Kidney epithelial cell (primary cell): ENCODE data around the gene AMOTL1. TPM values are rescaled to one million over a fixed set of nuclear protein-coding genes. Genes with fewer than 3 reads are reported as not detected.
"Not testable (repeated sequence)": the region's sequence is repeated elsewhere in the genome, so short reads cannot be mapped to it uniquely, and the experiment has no call there.

Source experiments
- DNase-seq: peaks from one replicate; pipeline ENCODE4 v3.0.0-alpha.2; 2010; ENCODE audit warnings: low read depth
- H3K27me3 ChIP-seq: 2 replicates; pipeline ENCODE4 v1.6.0; 2011; ENCODE audit warnings: low read length; ENCODE audit not compliant: control insufficient read depth, insufficient read depth
- H3K36me3 ChIP-seq: 2 replicates; pipeline ENCODE4 v1.5.1; 2011; ENCODE audit warnings: low read length; ENCODE audit not compliant: control insufficient read depth, insufficient read depth
- H3K4me3 ChIP-seq: 2 replicates; pipeline ENCODE4 v1.5.1; 2011; ENCODE audit warnings: low read depth, mild to moderate bottlenecking, control low read depth, low read length
- total RNA-seq: library from RNA; depleted of rRNA; stranded (reverse); fragments of >200 nt; gene quantifications from 2 replicates; pipeline ENCODE4 v1.2.3, GENCODE V29; 2015
- TF ChIP-seq, protein P1 (sequence below): IDR thresholded peaks from 2 replicates; pipeline ENCODE4 v1.5.1; 2011; ENCODE audit warnings: mild to moderate bottlenecking, moderate library complexity, low read length, control low read depth, inconsistent platforms; ENCODE audit not compliant: insufficient read depth, poor library complexity, severe bottlenecking

AMOTL1 gene
- total RNA-seq, 1 donor from 2014 or later: 48.8 TPM

DNA sequence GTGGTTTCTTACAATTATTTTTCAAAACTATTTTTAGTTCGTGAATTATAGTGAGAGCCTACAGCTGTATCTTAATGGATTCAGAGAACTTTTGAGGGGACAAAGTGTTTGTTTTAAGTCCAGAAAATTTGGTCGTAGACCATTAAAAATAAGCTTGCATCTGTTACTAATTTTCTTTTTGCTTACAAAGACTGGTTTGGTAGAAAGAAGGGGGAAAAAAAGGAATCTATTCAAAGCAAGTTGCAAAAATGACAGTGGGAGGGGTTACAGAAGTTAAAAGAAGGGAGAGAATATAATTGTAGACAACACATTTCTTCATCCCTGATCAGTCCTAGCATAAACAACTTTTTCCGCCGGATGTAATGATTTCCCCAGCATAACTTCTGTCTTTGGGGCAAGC, 72.1 kb downstream of the AMOTL1 start:
- H3K27me3 ChIP-seq: no peaks in the 10 kb centered on the region
- TF ChIP-seq, protein P1, sequence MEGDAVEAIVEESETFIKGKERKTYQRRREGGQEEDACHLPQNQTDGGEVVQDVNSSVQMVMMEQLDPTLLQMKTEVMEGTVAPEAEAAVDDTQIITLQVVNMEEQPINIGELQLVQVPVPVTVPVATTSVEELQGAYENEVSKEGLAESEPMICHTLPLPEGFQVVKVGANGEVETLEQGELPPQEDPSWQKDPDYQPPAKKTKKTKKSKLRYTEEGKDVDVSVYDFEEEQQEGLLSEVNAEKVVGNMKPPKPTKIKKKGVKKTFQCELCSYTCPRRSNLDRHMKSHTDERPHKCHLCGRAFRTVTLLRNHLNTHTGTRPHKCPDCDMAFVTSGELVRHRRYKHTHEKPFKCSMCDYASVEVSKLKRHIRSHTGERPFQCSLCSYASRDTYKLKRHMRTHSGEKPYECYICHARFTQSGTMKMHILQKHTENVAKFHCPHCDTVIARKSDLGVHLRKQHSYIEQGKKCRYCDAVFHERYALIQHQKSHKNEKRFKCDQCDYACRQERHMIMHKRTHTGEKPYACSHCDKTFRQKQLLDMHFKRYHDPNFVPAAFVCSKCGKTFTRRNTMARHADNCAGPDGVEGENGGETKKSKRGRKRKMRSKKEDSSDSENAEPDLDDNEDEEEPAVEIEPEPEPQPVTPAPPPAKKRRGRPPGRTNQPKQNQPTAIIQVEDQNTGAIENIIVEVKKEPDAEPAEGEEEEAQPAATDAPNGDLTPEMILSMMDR: no peak
- DNase-seq: no peak
- no peak overlapping the region for H3K4me3 ChIP-seq
- peaks cover 3% of the 10 kb centered on the region for H3K36me3 ChIP-seq

DNA sequence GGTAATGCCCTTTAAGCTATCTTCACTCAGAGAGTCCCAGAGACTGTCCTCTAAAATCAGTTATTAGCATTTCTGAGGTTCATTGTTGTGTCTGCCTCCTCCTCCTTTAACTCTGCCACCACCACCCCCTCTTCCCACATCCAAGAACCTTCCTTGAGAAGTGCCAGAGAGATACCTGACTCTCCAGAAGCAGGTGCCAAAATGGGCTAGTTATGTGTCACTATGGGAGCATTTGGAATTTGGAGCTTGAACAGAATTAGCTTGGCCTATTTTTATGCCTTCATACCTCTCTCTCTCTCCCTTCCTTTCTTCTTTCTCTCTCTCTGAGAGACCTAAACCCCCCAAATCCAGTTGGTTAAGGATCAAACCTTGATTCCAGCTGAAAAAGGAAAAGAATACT, 75.9 kb downstream of the AMOTL1 start:
- peaks cover 2% of the 10 kb centered on the region for H3K36me3 ChIP-seq
- no peak for DNase-seq
- H3K4me3 ChIP-seq: no peak overlapping the region
- H3K27me3 ChIP-seq: no peaks in the 10 kb centered on the region
- TF ChIP-seq, protein P1: no peak

DNA sequence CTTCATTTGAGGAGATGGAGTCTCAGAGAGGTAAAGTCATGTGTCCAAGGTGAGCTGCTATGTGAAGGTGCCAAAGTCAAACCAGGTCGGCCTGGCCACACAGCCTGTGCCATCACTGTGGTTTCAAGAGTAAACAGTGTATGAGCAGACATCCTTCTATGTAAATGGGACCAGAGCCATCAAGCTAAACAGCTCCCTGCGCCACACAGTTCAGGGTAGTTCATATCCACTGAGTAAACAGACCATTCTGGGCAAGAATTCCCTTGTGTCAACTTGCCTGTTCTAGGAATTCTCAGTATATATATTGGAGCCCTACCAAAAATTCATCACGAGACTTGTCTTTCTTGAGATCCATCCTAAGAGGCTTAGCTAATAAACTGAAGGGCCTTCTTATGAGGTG, 77.5 kb downstream of the AMOTL1 start:
- Histone ChIP-seq H3K4me3 (no peak overlapping the region), H3K36me3 (no peaks in the 10 kb centered on the region), H3K27me3 (no peaks in the 10 kb centered on the region)
- TF ChIP-seq, protein P1: no peak
- no peak for DNase-seq

DNA sequence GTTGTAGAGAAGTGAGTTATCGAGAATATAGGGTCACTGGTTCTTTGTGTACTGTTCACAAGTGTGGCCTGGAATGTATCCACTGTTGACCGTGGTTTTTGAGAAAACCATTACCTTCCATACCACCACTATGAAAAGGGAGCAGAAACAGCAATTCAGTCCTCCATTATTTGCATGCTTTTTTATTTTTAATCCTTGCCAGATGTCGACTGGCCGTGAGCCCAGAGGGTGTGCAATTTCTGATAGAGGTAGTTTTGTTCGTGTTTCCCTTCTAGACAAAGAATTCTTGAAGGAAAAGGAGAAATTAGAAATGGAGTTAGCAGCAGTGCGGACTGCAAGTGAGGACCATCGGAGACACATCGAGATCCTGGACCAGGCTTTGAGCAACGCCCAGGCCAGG, 81.7 kb downstream of the AMOTL1 start:
- Histone ChIP-seq H3K4me3 (no peak overlapping the region), H3K27me3 (no peaks in the 10 kb centered on the region), H3K36me3 (peaks cover 2% of the 10 kb centered on the region)
- no peak for DNase-seq
- TF ChIP-seq, protein P1: no peak

DNA sequence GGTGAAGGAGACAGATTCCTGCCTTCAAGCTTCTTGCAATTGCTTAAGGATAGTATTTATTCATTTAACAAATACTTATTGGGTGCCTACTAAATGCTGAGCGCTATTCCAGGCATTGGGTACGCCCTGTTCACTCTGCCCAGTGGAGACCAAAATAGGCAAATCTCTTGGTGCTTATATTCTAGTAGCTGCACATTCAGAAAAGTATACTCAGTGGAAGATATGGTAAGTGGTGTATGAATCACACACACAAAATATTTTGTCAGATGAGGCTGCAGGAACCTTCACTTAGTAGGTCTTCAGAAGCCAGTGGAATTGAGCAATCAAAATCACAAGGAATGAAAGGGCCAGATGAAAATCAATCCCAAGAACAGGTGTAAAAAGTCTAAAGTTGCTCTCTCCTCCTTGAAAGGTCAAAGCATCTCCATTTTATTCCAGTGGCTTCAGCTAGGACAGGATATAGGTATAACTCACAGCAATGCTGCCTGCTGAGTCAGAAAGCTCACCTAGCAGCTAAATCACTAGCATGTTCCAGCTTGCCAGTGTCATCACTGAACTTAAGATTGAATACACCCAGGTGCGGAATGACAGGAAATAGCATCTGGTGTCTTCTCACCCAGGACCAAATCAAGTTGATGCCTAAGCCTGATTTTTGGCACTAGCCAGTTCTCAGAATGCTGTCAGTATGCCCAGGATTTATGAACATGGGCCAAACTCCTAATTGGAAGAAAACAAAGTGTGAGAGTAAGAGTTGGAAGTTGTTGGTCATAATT, 83.9 kb downstream of the AMOTL1 start:
- Histone ChIP-seq H3K36me3 (peaks cover 2% of the 10 kb centered on the region), H3K27me3 (no peaks in the 10 kb centered on the region), H3K4me3 (no peak overlapping the region)
- no peak for DNase-seq
- TF ChIP-seq, protein P1: no peak

DNA sequence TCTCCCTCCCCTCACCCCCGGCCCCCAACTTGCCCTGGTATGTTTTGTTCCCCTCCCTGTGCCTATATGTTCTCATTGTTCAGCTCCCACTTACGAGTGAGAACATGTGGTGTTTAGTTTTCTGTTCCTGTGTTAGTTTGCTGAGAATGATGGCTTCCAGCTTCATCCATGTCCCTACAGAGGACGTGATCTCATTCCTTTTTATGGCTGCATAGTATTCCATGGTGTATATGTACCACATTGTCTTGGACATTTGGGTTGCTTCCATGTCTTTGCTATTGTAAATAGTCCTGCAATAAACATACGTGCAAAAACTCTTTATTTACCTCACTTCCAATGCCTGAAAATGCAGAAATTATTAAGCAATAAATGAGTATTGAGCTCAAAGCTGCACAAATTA, 85.1 kb downstream of the AMOTL1 start:
- not testable (repeated sequence) for DNase-seq, H3K36me3 ChIP-seq, H3K27me3 ChIP-seq, H3K4me3 ChIP-seq
